Measurements from ENCODE around the gene NCR2.

The NCR2 gene

GRCh38 chr6:41371992-41372831 is 36.8 kb downstream of the NCR2 start:
- TF ChIP-seq CTCF (conservative IDR thresholded peaks at IDR 0.05) (no peak), ZFX (IDR thresholded peaks at IDR 0.05) (no peak)

GRCh38 chr6:41372832-41373626 is 37.6 kb downstream of the NCR2 start:
- TF ChIP-seq CTCF (conservative IDR thresholded peaks at IDR 0.05) (no peak), ZFX (IDR thresholded peaks at IDR 0.05) (no peak)
- no peak overlapping the region for H3K27ac ChIP-seq

More at GRCh38 chr6:41371992-41372831, 36.8 kb downstream of the NCR2 start:
- H3K27ac ChIP-seq, result no peak overlapping the region

- no peak for TF ChIP-seq ZFX (IDR thresholded peaks at IDR 0.05)
- TF ChIP-seq CTCF (conservative IDR thresholded peaks at IDR 0.05), result no peak
- no peak overlapping the region for H3K27ac ChIP-seq
Observed at GRCh38 chr6:41373627-41373918, 38.2 kb downstream of the NCR2 start.

GRCh38 chr6:41373919-41374617 is 38.7 kb downstream of the NCR2 start:
- H3K27ac ChIP-seq, result no peak overlapping the region
- no peak for TF ChIP-seq CTCF (conservative IDR thresholded peaks at IDR 0.05)
- no peak for TF ChIP-seq ZFX (IDR thresholded peaks at IDR 0.05)

GRCh38 chr6:41374618-41375590 is 39.5 kb downstream of the NCR2 start:
- TF ChIP-seq CTCF (conservative IDR thresholded peaks at IDR 0.05), result no peak
- no peak for TF ChIP-seq ZFX (IDR thresholded peaks at IDR 0.05)
- H3K27ac ChIP-seq, result no peak overlapping the region

GRCh38 chr6:41375598-41376151 is 40.3 kb downstream of the NCR2 start:
- no peak overlapping the region for H3K27ac ChIP-seq
- TF ChIP-seq ZFX (IDR thresholded peaks at IDR 0.05) (no peak), CTCF (conservative IDR thresholded peaks at IDR 0.05) (no peak)

Data from C4-2B (cell line).